Measurements from ENCODE around the gene CNOT1. TPM values are rescaled to one million over a fixed set of nuclear protein-coding genes. Genes with fewer than 3 reads are reported as not detected.
A peak's percentile ranks its signal among the peaks of the same experiment; 100 is the strongest.
"Not testable (repeated sequence)": the region's sequence is repeated elsewhere in the genome, so short reads cannot be mapped to it uniquely, and the experiment has no call there.

The CNOT1 gene
- total RNA-seq, 2 experiments from 2014 or later: 164 to 184 TPM

GRCh38 chr16:58574895-58575294 lies 54.7 kb downstream of the CNOT1 start:
- H3K27ac Mint-ChIP-seq: peak overlapping the region; percentile 31

GRCh38 chr16:58565697-58566096 lies 63.9 kb downstream of the CNOT1 start:
- H3K27ac Mint-ChIP-seq, POLR2A ChIA-PET: not testable (repeated sequence)
- peaks cover 88% of the 10 kb centered on the region for H3K36me3 Mint-ChIP-seq (ENCODE audit: low read depth)

More at GRCh38 chr16:58574895-58575294, 54.7 kb downstream of the CNOT1 start:
- no peaks in the 10 kb centered on the region for H3K9me3 ChIP-seq (ENCODE audit: control insufficient read depth in 1 of 2, insufficient read depth in 1 of 2, low read length in 2 of 2)
- Mint-ChIP-seq H3K4me1 (ENCODE audit: low read depth) (peaks cover 12% of the 10 kb centered on the region), H3K9me3 (no peaks in the 10 kb centered on the region), H3K36me3 (ENCODE audit: low read depth) (peaks cover 94% of the 10 kb centered on the region), H3K4me3 (no peak overlapping the region), H3K27me3 (no peaks in the 10 kb centered on the region)
- no peak for DNase-seq
- H3K4me3 ChIP-seq (ENCODE audit: low read length): no peak overlapping the region
- no peak for TF ChIP-seq CTCF (IDR thresholded peaks at IDR 0.05)
- ChIA-PET CTCF (no interaction called here), POLR2A (no interaction called here)
- no peaks in the 10 kb centered on the region for H3K4me1 ChIP-seq (ENCODE audit: insufficient read depth, low read length)
- no peak for ATAC-seq (ENCODE audit: poor library complexity)
- H3K36me3 ChIP-seq (ENCODE audit: insufficient read depth, low read length): peaks cover 91% of the 10 kb centered on the region
- no peak overlapping the region for H3K27ac ChIP-seq (ENCODE audit: low read depth in 1 of 2, low read length in 2 of 2)
- no peaks in the 10 kb centered on the region for H3K27me3 ChIP-seq (ENCODE audit: control insufficient read depth in 1 of 2, insufficient read depth in 2 of 2, low read length in 2 of 2)
- intact Hi-C loops (cut with DNase I, micrococcal nuclease): no loop called here

DNA sequence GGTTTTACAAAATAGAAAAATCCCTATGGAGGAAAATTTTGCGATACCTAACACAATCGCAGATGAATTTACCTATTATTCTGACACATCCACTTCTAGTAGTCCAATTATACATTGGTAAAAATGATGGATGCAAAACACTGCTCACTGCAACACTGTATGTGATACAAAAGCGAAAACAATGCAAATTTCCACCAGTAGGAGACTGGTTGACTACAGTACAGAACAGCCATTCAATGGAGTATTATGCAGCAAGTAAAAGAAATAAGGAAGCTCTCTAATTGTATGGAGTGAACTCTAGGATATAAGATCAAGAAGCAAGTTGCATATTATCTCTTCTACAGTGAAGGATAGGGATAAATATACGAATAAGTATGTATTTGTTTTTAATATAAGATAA lies 65.9 kb downstream of the CNOT1 start:
- Histone ChIP-seq H3K4me1 (ENCODE audit: insufficient read depth, low read length) (no peaks in the 10 kb centered on the region), H3K27ac (ENCODE audit: low read depth in 1 of 2, low read length in 2 of 2) (no peak overlapping the region), H3K4me3 (ENCODE audit: low read length) (no peak overlapping the region), H3K36me3 (ENCODE audit: insufficient read depth, low read length) (peaks cover 78% of the 10 kb centered on the region), H3K9me3 (ENCODE audit: control insufficient read depth in 1 of 2, insufficient read depth in 1 of 2, low read length in 2 of 2) (no peaks in the 10 kb centered on the region), H3K27me3 (ENCODE audit: control insufficient read depth in 1 of 2, insufficient read depth in 2 of 2, low read length in 2 of 2) (no peaks in the 10 kb centered on the region)
- Mint-ChIP-seq H3K4me1 (ENCODE audit: low read depth) (peaks cover 11% of the 10 kb centered on the region), H3K9me3 (no peaks in the 10 kb centered on the region), H3K27me3 (no peaks in the 10 kb centered on the region), H3K27ac (peak overlapping the region; percentile 21), H3K4me3 (no peak overlapping the region), H3K36me3 (ENCODE audit: low read depth) (peaks cover 86% of the 10 kb centered on the region)
- ChIA-PET POLR2A (no interaction called here), CTCF (no interaction called here)
- ATAC-seq (ENCODE audit: poor library complexity): no peak
- no peak for DNase-seq
- intact Hi-C loops (cut with DNase I, micrococcal nuclease): no loop called here
- TF ChIP-seq CTCF (IDR thresholded peaks at IDR 0.05): no peak

More at GRCh38 chr16:58565697-58566096, 63.9 kb downstream of the CNOT1 start:
- H3K36me3 ChIP-seq (ENCODE audit: insufficient read depth, low read length): peaks cover 79% of the 10 kb centered on the region
- H3K9me3 ChIP-seq (ENCODE audit: control insufficient read depth in 1 of 2, insufficient read depth in 1 of 2, low read length in 2 of 2); H3K4me1 ChIP-seq (ENCODE audit: insufficient read depth, low read length); H3K27me3 Mint-ChIP-seq; ATAC-seq (ENCODE audit: poor library complexity); CTCF ChIA-PET; H3K4me3 Mint-ChIP-seq; H3K9me3 Mint-ChIP-seq; H3K4me3 ChIP-seq (ENCODE audit: low read length); H3K27ac ChIP-seq (ENCODE audit: low read depth in 1 of 2, low read length in 2 of 2); H3K27me3 ChIP-seq (ENCODE audit: control insufficient read depth in 1 of 2, insufficient read depth in 2 of 2, low read length in 2 of 2); DNase-seq: not testable (repeated sequence)
- intact Hi-C loops (cut with DNase I, micrococcal nuclease): loop anchor here in 1 of 2 experiments (5.0 kb wide), 1 partner anchor 192 kb away; no protein-coding TSS in a partner anchor
- peaks cover 26% of the 10 kb centered on the region for H3K4me1 Mint-ChIP-seq (ENCODE audit: low read depth)

DNA sequence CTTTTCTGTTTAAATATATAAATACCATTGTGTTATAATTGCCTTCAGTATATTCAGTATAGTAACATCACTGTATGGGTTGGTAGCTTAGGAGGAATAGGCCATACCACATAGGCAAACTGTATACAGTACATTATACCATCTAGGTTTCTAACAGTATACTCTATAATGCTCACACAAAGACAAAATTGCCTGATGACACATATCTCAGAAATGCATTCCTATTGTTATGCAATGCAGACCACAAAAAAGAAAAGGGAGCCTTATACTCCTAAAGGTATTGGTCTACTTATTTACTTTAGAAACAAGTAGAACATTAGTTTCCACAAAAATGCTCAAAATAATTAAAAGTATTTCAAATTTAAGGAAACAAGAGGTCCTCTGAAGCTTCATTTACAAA lies 66.4 kb downstream of the CNOT1 start:
- ATAC-seq (ENCODE audit: poor library complexity) (no peak), DNase-seq (no peak)
- H3K27ac ChIP-seq (ENCODE audit: low read depth in 1 of 2, low read length in 2 of 2): no peak overlapping the region
- H3K4me1 ChIP-seq (ENCODE audit: insufficient read depth, low read length): no peaks in the 10 kb centered on the region
- POLR2A ChIA-PET: no interaction called here
- H3K4me3 ChIP-seq (ENCODE audit: low read length): no peak overlapping the region
- Mint-ChIP-seq H3K9me3 (no peaks in the 10 kb centered on the region), H3K27ac (peak overlapping the region; percentile 21), H3K4me3 (no peak overlapping the region), H3K4me1 (ENCODE audit: low read depth) (peaks cover 11% of the 10 kb centered on the region), H3K27me3 (no peaks in the 10 kb centered on the region), H3K36me3 (ENCODE audit: low read depth) (peaks cover 89% of the 10 kb centered on the region)
- CTCF ChIA-PET: no interaction called here
- H3K27me3 ChIP-seq (ENCODE audit: control insufficient read depth in 1 of 2, insufficient read depth in 2 of 2, low read length in 2 of 2): no peaks in the 10 kb centered on the region
- H3K9me3 ChIP-seq (ENCODE audit: control insufficient read depth in 1 of 2, insufficient read depth in 1 of 2, low read length in 2 of 2): no peaks in the 10 kb centered on the region
- intact Hi-C loops (cut with DNase I, micrococcal nuclease): no loop called here
- no peak for TF ChIP-seq CTCF (IDR thresholded peaks at IDR 0.05)
- H3K36me3 ChIP-seq (ENCODE audit: insufficient read depth, low read length): peaks cover 82% of the 10 kb centered on the region

Data from CD4-positive, alpha-beta T cell (primary cell).